NCI-H226 (cell line): Measurements from ENCODE around the gene CNDP1.

Experiments used
- DNase-seq: peaks from one replicate; pipeline ENCODE4 v3.0.0-alpha.2; 2015

The CNDP1 gene

DNA sequence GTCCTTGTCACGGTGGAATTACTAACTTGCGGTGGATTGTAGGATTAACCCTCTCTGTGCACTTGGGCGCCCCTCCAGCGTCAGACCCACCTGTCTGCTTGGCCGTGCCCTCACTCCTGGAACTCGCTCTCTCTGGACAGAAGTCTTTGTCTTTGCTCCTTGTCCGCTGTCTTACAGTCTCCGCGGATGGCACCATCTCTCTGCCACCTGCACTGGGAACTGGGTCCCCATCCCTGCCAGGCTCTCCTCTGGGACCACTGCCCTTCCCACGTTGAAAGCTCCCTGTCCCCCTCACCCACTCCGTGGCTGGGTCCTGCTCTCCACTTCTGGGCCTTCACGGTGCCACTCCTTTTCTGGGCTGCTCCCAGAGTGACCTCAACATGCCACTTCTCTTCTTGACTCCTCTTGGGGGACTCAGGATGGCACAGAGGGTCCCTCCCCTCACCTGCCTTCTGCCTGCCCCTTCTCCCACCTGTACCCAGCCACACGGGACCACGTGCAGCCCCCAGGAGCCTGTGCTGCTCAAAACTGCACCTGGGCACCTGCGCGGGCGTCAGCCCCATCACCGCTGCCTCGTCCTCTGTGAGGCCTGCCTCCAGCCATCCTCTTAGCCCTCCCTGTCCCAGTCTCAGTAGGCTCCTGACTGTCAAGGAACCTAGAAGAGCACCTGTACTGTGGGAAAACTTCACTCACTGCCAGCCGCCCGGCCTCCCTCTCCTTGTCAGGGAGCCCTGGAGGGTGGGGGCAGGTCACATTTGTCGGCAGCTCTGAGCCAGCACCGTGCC is 27.0 kb upstream of the CNDP1 start:
- no peak for DNase-seq

DNA sequence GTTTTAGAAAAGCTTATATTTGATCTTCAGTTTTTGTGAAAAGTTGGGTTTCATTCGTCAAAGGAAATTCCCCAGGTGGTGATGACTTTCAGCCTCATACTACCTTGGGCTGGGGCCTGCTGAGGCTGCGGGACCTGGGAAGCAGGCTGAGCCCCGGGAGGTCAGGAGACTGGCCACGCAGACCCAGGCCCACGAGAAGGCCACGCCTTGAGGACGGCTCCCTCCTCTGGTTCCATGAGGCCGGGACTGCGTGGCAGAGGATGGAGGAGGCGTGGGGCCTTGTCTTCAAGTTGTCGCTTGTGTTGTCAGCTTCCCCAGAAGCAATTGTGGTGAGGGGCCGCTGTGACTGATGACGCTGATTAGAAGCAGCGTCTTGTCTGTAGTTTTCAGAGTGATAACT is 26.4 kb upstream of the CNDP1 start:
- DNase-seq, result no peak

DNA sequence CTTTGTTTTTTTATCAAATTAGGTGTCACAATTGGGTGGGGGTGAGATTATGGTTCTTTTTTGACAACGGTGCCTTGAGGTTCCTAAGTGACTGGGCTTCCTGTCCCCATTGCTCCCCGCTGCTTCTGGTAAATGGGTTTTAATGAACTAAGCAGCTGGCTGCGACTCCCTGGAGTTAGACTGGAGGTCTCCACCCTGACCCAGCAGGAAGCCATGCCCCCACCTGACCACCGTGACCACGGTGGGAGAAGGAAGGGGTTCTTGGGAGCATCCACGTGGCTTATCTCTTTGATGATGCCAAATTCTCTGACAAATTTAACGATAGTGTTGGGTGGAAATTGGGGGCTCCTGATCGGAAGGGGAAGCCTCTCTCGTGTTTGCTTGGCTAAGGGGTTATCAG is 25.9 kb upstream of the CNDP1 start:
- no peak for DNase-seq

GRCh38 chr18:74508821-74509225 is 25.5 kb upstream of the CNDP1 start:
- no peak for DNase-seq

GRCh38 chr18:74509856-74510769 is 24.2 kb upstream of the CNDP1 start:
- DNase-seq, result no peak

GRCh38 chr18:74510770-74511095 is 23.6 kb upstream of the CNDP1 start:
- no peak for DNase-seq

GRCh38 chr18:74511823-74512222 is 22.5 kb upstream of the CNDP1 start:
- DNase-seq, result no peak

- DNase-seq, result no peak
Observed at GRCh38 chr18:74512321-74513053, 21.8 kb upstream of the CNDP1 start.

- DNase-seq, result no peak
Observed at GRCh38 chr18:74513149-74513882, 21.0 kb upstream of the CNDP1 start.

DNA sequence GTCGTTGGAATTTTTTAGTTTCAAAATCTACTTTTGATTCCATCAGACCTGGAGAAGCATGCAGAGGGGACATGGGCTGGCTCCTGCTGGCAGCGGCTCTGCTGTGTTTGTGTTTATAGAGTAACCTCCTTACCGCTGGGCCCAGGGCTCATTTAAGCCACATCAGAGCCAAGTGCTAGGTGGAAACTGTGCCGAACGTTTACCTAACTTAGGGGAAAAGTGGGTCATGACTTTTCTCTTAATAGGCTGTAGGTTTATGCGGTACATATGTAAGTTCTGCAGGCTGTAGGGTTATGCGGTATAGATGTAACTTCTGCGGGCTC is 20.5 kb upstream of the CNDP1 start:
- DNase-seq, result no peak

GRCh38 chr18:74514860-74515495 is 19.3 kb upstream of the CNDP1 start:
- no peak for DNase-seq

DNA sequence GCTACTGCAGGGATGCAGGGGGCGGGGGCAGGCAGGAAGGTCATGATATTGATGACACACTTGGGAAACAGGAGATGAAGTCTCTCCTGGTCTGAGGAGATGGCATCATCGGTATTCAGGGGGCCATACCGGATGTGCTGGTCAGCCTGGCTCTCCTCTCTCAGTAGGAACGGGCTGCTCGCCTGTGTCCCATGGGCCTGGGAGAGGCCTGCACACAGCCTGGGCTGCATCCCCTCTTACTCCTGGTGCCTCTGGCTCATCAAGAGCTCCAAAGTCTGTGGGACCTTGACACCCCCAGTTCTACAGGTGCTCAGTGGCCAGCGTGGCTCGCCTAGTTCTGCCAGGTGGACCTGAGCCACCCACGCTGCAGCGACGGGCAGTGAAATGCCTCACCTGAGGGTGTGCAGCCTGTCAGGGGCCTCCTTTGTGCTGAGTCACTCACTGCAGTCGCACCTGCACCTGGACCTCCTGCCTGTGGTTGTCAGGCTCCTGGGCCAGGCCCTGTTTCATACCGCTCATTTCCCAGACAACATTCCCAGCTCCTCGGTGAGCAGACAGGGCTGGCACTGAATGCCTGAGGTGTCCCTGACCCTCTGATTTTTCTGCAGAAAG is 18.6 kb upstream of the CNDP1 start:
- DNase-seq, result no peak

GRCh38 chr18:74516271-74517235 is 17.7 kb upstream of the CNDP1 start:
- DNase-seq, result no peak

GRCh38 chr18:74517236-74517630 is 17.1 kb upstream of the CNDP1 start:
- DNase-seq, result no peak

DNA sequence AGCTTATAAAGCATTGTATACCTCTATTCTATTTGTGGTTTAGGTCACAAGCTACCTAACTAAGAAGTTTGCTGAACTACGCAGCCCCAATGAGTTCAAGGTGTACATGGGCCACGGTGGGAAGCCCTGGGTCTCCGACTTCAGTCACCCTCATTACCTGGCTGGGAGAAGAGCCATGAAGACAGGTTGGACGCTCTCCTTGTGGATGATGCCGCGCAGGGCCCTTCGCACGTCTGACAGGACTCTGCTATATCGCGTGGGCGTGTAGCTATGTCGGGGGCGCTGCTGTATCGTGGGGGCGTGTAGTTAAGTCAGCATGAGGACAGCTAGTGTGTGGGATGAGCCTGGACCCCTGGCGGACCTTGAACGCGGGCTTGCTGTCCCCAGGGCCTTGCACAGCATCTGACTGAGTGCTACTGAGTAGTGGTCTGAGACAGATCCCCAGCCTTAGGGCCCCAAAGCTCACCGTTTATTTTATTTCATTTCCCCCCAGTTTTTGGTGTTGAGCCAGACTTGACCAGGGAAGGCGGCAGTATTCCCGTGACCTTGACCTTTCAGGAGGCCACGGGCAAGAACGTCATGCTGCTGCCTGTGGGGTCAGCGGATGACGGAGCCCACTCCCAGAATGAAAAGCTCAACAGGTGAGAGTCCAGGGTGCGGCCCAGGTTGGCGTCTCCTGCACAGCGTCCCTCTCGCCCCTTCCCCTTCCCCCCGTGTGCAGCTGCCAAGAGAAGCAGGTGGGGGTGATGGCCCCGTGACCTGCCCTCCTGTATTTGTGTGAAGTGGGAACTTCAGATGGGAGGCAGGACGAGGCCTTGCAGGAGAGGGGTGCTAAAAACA is 15.6 kb upstream of the CNDP1 start:
- no peak for DNase-seq

DNA sequence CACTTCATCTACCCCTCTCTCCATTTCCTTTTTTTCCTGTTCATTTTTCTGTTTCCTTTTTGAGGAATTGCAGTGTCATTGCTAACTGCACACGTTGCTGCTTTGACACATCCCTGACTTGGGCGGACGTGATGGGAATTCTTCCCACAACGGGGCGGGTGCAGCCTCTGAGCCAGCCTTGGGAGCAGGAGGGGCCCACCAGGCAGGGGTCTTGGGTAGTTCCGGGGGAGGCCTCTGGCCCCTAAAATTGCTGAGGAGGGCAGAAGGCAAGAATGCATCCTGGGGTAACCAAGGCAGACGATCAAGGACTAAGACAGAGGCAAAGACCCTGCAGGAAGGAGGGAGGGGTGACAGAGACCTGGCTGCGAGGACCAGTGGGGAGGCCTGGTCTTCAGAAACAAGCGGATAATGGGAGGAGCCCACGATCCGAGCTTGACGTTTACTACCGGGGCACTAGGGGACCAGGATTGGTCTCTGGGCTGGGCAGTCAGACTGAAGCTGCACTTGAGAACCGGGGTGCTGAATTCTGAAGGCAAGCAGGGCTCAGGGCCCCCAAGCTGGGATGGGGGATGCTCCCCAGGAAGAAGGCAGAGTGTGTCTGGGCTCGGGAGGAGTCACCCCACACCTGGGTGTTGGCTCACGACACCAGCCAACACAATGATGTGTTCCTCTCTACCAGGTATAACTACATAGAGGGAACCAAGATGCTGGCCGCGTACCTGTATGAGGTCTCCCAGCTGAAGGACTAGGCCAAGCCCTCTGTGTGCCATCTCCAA is 14.8 kb upstream of the CNDP1 start:
- DNase-seq, result no peak

DNA sequence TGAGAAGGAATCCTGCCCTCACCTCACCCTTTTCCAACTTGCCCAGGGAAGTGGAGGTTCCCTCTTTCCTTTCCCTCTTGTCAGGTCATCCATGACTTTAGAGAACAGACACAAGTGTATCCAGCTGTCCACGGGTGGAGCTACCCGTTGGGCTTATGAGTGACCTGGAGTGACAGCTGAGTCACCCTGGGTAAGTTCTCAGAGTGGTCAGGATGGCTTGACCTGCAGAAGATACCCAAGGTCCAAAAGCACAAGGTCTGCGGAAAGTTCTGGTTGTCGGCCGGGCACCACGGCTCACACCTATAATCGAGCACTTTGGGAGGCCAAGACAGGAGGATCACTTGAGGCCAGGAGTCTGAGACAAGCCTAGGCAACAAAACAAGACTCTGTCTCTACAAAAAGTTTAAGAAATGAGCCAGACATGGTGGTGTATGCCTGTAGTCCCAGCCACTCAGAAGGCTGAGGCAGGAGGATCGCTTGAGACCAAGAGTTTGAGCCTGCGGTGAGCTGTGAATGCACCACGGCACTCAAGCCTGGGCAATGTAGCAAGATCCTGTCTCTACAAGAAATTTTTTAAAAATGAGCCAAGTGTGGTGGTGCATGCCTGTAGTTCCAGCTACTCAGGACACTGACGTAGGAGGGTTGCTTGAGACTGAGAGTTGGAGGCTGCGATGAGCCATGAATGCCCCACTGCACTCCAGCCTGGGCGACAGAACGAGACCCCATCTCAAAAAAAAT is 14.0 kb upstream of the CNDP1 start:
- no peak for DNase-seq

- DNase-seq, result no peak
Observed at GRCh38 chr18:74521068-74521725, 13.1 kb upstream of the CNDP1 start.
